ENCODE measurements around the gene IGF2BP1.
"Not testable (repeated sequence)": the region's sequence is repeated elsewhere in the genome, so short reads cannot be mapped to it uniquely, and the experiment has no call there.

The IGF2BP1 gene

DNA sequence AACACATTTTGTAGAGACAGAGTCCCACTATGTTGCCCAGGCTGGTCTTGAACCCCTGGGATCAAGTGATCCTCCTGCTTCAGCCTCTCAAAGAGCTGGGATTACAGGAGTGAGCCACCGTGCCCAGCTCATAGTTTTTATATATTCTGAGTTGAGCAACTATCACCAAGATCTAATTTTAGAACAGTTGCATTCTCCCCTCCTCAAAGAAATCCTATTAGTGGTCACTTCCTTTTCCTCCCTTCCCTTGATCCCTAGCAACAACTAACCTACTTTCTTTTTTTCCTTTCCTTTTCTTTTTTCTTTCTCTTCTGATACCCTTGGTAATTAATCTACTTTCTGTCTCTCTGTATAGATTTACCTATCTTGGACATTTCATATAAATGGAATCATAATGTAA, 73.9 kb downstream of the IGF2BP1 start:
- TF ChIP-seq, protein P1, sequence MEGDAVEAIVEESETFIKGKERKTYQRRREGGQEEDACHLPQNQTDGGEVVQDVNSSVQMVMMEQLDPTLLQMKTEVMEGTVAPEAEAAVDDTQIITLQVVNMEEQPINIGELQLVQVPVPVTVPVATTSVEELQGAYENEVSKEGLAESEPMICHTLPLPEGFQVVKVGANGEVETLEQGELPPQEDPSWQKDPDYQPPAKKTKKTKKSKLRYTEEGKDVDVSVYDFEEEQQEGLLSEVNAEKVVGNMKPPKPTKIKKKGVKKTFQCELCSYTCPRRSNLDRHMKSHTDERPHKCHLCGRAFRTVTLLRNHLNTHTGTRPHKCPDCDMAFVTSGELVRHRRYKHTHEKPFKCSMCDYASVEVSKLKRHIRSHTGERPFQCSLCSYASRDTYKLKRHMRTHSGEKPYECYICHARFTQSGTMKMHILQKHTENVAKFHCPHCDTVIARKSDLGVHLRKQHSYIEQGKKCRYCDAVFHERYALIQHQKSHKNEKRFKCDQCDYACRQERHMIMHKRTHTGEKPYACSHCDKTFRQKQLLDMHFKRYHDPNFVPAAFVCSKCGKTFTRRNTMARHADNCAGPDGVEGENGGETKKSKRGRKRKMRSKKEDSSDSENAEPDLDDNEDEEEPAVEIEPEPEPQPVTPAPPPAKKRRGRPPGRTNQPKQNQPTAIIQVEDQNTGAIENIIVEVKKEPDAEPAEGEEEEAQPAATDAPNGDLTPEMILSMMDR (IDR thresholded peaks at IDR 0.05; ENCODE audit: low read depth, low read length, missing control alignments) = no peak
- DNase-seq (ENCODE audit: extremely low read depth, low read depth) = no peak
- H3K4me3 ChIP-seq (replicated peaks; ENCODE audit: low read depth, low read length) = no peak overlapping the region

DNA sequence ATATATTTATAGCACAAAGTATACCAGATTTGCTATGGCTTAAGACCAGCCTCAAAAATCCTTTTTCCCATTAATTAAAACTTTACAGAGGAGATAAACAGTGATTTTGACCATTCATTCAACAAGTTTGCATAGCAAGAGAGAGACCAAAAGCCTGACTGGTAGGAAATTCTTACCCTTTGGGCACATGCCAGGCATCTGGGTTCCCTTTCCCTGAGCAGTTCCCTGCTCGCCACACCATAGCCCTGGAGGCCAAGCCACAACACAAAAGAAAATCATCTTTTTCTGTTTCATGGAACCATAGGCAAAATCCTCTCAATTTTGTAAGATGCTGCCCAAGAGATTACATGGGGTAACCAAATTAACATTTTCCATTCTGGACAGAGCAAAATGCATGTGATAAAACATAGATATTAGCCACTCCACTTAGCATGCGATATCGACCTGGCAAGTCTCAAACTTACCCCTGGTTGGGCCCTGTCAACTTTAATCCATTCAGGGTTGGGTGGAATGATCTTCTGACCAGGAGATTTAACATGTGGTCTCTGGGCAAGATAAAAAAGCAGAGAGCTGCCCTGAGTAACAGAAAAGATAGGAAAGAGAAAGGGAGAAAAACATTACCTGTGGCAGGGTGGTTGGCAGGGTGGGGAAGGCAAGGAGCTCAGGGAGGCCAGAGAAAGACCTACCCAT, 77.8 kb downstream of the IGF2BP1 start:
- no peak for DNase-seq (ENCODE audit: extremely low read depth, low read depth)
- no peak overlapping the region for H3K4me3 ChIP-seq (replicated peaks; ENCODE audit: low read depth, low read length)
- TF ChIP-seq, protein P1 (IDR thresholded peaks at IDR 0.05; ENCODE audit: low read depth, low read length, missing control alignments) = no peak

- DNase-seq (ENCODE audit: extremely low read depth, low read depth) = no peak
- TF ChIP-seq, protein P1 (IDR thresholded peaks at IDR 0.05; ENCODE audit: low read depth, low read length, missing control alignments) = no peak
These were observed 79.6 kb downstream of the IGF2BP1 start for GRCh38 chr17:49076573-49077384.

DNA sequence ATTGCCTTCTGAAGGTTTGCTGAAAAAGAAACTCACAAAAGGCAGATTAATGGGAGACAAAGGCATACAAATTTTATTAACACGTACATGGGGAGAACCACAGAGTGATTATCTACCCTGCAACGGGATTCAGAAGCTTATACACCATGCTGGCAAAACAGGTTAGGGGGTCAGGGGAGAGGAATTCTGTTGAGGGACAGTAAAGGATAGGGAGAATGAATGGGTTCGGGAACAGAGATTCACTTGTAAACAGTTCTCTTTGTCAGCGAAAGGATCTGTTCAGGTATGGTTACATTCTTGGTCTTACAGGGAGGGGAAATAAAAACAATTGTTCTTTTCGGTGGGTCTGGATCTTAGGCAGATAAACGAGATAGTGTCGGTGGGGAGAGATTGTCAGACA, 81.1 kb downstream of the IGF2BP1 start:
- no peak overlapping the region for H3K4me3 ChIP-seq (replicated peaks; ENCODE audit: low read depth, low read length)
- TF ChIP-seq, protein P1 (IDR thresholded peaks at IDR 0.05; ENCODE audit: low read depth, low read length, missing control alignments) = no peak
- no peak for DNase-seq (ENCODE audit: extremely low read depth, low read depth)

More at GRCh38 chr17:49076573-49077384, 79.6 kb downstream of the IGF2BP1 start:
- H3K4me3 ChIP-seq (replicated peaks; ENCODE audit: low read depth, low read length) = no peak overlapping the region

DNA sequence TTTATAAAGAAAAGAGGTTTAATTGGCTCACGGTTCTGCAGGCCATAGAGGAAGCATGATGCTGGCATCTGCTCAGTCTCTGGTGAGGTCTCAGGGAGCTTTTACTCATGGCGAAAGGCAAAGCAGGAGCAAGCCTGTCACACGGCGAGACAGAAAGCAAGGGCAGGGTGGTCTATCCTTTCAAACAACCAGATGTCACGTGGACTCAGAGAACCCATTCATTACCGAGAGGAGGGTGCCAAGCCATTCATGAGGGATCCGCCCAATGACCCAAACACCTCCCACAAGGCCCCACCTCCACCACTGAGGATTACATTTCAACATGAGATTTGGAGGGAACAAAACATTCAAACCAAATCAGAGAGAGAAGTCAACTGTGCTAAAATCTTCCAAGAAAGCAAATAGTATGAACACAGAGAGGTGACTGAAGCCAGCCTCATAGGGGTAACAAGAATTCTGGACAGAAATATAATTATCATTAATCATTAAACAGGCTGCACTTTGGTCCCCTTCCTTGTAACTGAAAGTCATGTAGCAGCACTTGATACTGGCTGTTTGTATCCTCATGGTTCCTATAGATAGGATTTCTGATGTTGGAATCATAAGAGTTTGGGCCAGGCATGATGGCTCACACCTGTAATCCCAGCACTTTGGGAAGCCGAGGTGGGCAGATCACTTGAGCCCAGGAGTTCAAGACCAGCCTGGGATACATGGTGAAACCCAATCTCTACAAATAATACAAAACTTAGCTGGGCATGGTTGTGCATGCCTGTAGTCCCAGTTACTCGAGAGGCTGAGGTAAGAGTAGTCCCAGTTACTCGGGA, 82.9 kb downstream of the IGF2BP1 start:
- DNase-seq (ENCODE audit: extremely low read depth, low read depth) = no peak
- H3K4me3 ChIP-seq (replicated peaks; ENCODE audit: low read depth, low read length) = no peak overlapping the region
- TF ChIP-seq, protein P1 (IDR thresholded peaks at IDR 0.05; ENCODE audit: low read depth, low read length, missing control alignments) = no peak

DNA sequence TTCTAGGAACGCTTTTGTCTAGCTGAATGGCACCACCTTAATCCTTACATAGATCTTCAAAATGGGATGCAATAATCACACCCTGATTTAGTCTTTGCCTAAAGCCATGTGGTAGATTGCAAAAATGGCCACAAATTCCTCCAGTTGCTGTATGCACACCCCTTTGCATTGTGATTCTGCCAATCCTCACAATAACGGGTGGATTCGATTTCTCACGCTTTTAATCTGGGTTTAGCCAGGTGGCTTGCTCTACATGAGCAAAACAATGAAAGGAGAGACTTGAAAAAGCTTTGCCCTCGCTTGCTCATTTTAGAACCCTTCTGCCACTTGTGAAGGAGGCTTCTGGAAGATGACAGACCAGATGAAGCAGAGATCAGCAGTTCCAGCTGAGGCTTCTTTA, 85.0 kb downstream of the IGF2BP1 start:
- no peak for DNase-seq (ENCODE audit: extremely low read depth, low read depth)
- H3K4me3 ChIP-seq (replicated peaks; ENCODE audit: low read depth, low read length) = no peak overlapping the region
- TF ChIP-seq, protein P1 (IDR thresholded peaks at IDR 0.05; ENCODE audit: low read depth, low read length, missing control alignments) = no peak

DNA sequence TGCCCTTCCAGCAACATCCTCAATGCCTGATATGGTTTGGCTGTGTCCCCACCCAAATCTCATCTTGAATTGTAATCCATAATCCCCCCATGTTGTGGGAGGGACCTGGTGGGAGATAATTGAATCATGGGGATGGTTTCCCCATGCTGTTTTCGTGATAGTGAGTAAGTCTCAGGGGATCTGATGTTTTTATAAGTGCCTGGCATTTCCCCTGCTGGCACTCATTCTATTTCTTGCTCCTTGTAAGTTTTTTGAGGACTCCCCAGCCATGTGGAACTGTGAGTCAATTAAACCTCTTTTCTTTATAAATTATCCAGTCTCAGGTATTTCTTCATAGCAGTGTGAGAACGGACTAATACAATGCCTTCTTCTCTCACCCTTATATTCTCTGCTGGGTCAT, 87.9 kb downstream of the IGF2BP1 start:
- not testable (repeated sequence) for H3K4me3 ChIP-seq (replicated peaks; ENCODE audit: low read depth, low read length); DNase-seq (ENCODE audit: extremely low read depth, low read depth)
